HK-2 (cell line): ENCODE measurements around the gene CEACAM4.

Experiments
- DNase-seq: peaks from one replicate; pipeline ENCODE4 v3.0.0-alpha.2; 2018; ENCODE audit not compliant: unreplicated experiment

The CEACAM4 gene

DNA sequence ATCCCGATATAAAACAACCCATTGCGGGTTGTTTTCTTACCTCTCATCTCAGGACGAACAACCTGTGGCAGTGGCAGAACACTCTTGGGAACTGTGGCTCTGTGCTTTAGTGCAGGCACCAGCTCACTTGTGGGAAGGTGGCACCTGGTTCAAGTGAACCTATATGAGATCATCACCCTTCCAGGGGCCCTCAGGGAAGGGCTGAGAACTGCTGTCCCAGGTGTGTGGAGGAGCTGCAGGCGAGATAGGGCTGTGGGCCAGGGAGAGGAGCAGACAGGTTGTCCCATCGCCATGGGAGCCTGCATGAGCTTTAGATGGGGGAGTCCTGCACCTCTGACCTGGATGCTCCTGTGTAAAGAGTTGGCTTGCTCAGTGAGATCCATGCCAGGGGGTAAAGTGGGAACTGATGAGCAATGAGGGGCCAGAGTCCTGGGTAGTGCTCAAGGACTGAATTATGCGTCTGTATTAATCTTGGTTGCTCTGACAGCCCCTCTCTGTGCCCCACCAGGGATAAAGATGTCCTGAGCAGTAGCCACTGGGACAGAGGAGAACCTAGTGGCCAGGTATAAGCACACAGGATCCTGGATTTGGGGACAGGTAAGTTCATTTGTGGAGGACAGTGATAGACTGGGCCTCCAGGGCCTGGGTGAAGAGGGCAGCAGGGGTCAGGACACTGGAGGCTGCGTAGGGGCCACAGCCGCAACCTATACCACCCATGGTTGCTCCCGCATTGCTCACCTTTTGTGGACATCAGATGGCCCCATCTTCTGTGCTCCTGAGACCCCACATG is 8.7 kb downstream of the CEACAM4 start:
- no peak for DNase-seq

DNA sequence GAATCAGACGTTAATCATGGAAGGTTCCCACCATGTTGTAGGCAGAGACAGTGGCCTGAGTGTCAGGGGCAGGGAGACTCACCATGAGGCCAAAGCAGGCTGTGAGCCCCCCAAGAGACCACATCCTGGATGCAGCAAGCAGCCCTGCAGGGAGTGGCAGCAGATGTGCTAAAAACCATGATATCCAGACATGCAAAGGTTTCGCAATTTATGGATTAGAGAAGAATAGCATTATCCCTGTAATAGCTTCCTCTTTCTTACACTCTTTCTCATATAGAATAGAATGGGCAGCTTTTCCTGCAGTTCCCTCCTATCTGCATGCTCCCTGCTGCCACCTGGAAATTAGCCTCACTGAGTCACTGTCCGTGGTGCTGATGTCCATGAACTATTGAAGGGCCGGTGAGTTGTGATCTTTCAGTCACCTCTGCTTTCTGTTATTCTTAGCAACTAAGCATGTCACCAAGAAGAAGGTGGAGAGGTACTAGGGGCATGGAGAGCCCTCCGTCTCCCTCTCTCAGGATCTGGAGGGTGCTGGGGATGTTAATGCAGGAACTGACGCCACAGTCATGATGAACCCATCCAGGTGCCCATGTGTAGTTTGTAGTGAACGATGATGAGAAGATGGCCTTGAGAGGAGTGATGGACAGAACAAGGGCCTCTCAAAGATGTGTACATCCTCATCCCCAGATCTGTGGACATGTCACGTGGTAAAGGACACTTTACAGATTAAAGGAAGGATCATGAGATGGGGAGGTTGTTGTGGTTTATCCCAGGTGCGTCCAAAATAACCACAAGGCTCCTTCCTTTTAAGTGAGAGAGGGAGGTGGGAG is 9.9 kb downstream of the CEACAM4 start:
- DNase-seq = peak; percentile 25

- DNase-seq = no peak
Measured at GRCh38 chr19:41615207-41615606, 11.7 kb downstream of the CEACAM4 start.

DNA sequence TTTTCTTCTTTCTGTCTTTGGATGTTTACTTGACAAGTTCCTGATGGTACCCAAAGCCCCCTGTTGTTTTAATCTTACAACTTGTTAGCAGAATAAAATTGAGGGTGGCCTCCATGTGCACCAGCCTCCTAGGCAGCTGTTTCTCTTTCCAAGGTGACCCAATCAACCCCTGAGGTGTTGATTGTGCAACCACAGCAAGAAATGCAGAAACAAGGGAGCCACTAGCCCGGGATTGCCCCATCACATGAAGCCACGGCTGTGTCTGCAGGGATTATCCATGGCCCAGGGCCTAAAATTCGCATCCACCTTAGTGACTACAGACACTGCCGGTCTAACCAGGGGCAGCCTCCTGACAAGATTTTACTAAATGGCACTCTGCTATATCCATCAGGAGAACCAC is 14.4 kb downstream of the CEACAM4 start:
- no peak for DNase-seq

GRCh38 chr19:41610789-41611188 is 16.1 kb downstream of the CEACAM4 start:
- DNase-seq = no peak

DNA sequence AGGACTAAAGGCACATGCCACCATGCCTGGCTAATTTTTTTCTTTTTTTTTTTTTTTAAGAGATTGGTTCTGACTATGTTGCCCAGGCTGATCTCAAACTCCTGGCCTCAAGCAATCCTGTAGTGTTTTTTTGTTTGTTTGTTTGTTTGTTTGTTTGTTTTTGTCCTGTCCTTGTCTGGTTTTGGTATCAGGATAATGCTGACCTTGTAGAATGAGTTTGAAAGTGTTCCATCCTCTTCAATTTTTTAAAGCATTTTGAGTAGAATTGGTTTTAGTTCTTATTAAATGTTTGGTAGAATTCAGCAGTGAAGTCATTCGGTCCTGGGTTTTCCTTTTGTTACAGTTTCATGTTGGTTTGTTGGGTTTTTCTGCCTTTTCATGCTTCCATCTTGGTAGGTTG is 19.2 kb downstream of the CEACAM4 start:
- DNase-seq = no peak

- no peak for DNase-seq
Measured at GRCh38 chr19:41606215-41606837, 20.5 kb downstream of the CEACAM4 start.

GRCh38 chr19:41604831-41605230 is 22.0 kb downstream of the CEACAM4 start:
- no peak for DNase-seq

- DNase-seq = no peak
Measured at GRCh38 chr19:41601771-41602170, 25.1 kb downstream of the CEACAM4 start.

DNA sequence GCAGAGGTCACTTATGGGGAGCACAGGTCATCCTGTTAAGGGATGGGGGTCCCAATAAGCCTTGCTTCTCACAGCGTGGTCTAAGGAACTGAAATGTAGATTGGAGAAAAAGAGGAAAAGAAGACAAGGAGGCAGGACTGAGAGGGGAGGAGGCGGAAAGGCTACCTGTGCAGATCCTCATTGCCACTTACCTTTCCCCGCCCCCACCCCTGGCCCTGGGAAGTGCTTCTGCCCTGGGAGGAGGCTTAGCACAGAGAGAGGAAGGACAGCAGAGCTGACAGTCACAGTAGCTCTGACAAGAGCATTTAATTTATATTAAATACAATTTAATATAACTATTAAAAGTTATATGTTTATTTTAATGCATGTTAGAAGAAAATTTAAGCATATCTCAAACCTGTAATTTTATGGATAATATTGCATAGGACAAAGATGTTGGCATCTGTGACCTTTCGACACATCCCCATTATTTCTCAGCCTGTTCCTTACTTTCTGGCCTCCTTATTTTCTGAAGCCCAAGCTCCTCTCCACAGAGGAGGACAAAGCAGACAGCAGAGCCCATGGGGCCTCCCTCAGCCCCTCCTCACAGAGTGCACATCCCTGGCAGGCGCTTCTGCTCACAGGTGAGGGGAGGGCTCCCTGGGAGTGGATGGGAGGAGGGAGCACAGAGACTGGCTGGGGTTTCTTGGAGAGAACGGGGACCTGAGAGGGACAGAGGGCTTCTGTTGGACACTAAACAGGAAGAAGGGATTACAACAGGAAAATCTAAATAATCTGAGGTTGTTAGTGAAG is 27.5 kb downstream of the CEACAM4 start:
- DNase-seq = no peak

GRCh38 chr19:41597600-41598041 is 29.3 kb downstream of the CEACAM4 start:
- DNase-seq = peak; percentile 56

- no peak for DNase-seq
Measured at GRCh38 chr19:41595890-41596280, 31.0 kb downstream of the CEACAM4 start.

GRCh38 chr19:41595258-41595889 is 31.5 kb downstream of the CEACAM4 start:
- peak; percentile 50 for DNase-seq

- DNase-seq = no peak
Measured at GRCh38 chr19:41591951-41592562, 34.8 kb downstream of the CEACAM4 start.

- no peak for DNase-seq
Measured at GRCh38 chr19:41590936-41591335, 35.9 kb downstream of the CEACAM4 start.

DNA sequence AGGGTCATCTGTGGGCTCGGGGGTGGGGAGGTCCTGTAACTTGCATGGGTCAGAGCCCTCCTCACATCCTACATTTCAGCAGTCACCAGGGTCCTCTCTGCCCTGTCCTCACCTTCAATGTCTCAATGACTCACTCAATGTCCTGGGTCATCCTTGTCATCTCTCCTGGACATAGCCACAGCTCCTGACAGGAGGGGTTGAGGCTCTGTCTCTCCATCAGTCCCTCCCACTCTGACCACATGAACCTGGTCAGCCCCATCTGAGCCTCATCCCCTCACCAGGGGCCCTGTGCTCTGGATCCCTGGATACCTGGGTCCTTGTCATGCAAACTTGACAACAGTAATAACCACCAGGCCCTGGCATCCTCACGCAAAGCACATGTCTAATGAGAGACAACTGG is 37.5 kb downstream of the CEACAM4 start:
- DNase-seq = no peak

GRCh38 chr19:41588497-41589209 is 38.2 kb downstream of the CEACAM4 start:
- DNase-seq = peak; percentile 28

GRCh38 chr19:41587838-41588210 is 39.0 kb downstream of the CEACAM4 start:
- no peak for DNase-seq

DNA sequence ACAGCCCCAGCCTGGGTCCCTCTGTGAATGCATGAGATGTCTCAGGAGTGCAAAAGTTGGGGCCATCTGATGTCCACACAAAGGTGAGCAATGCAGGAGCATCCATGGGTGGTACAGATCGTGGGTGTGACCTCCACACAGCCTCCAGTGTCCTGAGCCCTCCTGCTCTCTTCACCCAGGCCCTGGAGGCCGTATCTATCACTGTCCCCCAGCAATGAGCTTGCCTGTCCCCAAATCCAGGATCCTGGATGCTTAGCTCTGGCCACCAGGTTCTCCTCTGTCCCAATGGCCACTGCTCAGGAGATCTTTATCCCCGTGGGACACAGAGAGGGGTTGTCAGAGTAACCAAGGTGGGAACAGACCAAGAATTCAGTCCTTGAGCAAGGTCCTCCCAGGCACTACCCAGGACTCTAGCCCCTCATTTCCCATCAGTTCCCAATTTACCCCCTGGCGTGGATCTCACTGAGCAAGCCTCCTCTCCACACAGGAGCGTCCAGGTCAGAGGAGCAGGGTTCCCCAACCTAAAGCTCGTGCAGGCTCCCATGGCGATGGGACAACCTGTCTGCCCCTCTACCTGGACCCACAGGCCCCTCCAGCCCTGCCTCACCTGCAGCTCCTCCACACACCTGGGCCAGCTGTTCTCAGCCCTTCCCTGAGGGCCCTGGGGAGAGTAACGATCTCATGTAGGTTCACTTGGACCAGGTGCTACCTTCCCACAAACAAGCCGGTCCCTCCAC is 39.6 kb downstream of the CEACAM4 start:
- DNase-seq = no peak

DNA sequence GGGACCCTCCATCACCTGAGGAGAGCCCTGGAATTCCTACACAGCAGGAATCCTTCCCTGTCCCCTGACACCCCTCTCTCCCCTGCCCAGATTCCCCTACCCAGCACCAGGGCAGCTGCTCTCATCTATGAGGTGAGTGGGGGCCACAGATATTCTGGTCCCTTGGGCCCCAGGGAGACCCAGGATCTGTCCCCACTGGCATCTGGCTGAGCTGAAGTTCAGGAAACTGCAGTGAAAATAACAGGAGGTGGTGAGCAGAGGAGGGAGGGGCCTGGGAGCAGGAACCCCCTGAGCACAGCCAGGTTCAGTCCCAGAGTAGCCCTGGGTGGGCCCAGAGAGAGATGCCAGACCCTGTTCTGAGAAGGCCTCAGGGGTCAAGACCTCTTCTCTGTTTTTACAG is 40.8 kb downstream of the CEACAM4 start:
- DNase-seq = no peak
